HEK293 (cell line): ENCODE results near the gene MAP1B.

Source experiments
- CTCF ChIA-PET: fragments of 350-600 bp; formaldehyde crosslinking; extraction: SDS; loops from one replicate; lab custom pipeline; 2021; ENCODE audit warnings: antibody characterized with exemption; lab: Yijun Ruan, JAX
- POLR2A ChIA-PET: fragments of 300-600 bp; formaldehyde crosslinking; extraction: SDS; loops from one replicate; lab custom pipeline; 2020; ENCODE audit warnings: antibody characterized with exemption, inconsistent platforms; lab: Yijun Ruan, JAX
- H3K27ac ChIP-seq: fragments of 200-500 bp; sonication (Bioruptor generic); 2 replicates; pipeline ENCODE4 v1.5.1; 2014; ENCODE audit warnings: low read depth, low read length, control low read depth, inconsistent platforms; ENCODE audit errors: extremely low read depth
- H3K36me3 ChIP-seq, 2 experiments: fragments of 200-500 bp in 1 of 2; sonication (Bioruptor generic) in 1 of 2; 1 replicate in 1 of 2; 2 replicates in 1 of 2; pipeline ENCODE4 v1.5.1; 2014 to 2017; ENCODE audit warnings: inconsistent platforms in 2 of 2, low read length in 2 of 2; ENCODE audit not compliant: control insufficient read depth in 2 of 2, insufficient read depth in 1 of 2
- H3K4me1 ChIP-seq: fragments of 200-500 bp; sonication (Bioruptor generic); 2 replicates; pipeline ENCODE4 v1.5.1; 2014; ENCODE audit warnings: mild to moderate bottlenecking, low read length, inconsistent platforms; ENCODE audit not compliant: control insufficient read depth, insufficient read depth
- H3K4me3 ChIP-seq: 2 replicates; pipeline ENCODE4 v1.5.1; 2011; ENCODE audit warnings: low read depth, mild to moderate bottlenecking, control low read depth, low read length, moderate library complexity
- H3K9me3 ChIP-seq: fragments of 200-500 bp; sonication (Bioruptor generic); 2 replicates; pipeline ENCODE4 v1.5.1; 2014; ENCODE audit warnings: low read depth, low read length, inconsistent platforms; ENCODE audit not compliant: control insufficient read depth, insufficient read depth
- OVOL3 ChIP-seq: fragments of 450-650 bp; formaldehyde crosslinking; IDR thresholded peaks from 2 replicates; pipeline ENCODE4 v1.5.1; 2016; ENCODE audit warnings: missing biosample characterization, missing genetic modification characterization
- WT1 ChIP-seq: fragments of 450-650 bp; formaldehyde crosslinking; IDR thresholded peaks from 2 replicates; pipeline ENCODE4 v1.5.1; 2016; ENCODE audit warnings: missing biosample characterization, missing genetic modification characterization
- ZBTB20 ChIP-seq: fragments of 450-650 bp; formaldehyde crosslinking; IDR thresholded peaks from 2 replicates; pipeline ENCODE4 v1.5.1; 2016; ENCODE audit warnings: missing biosample characterization, missing genetic modification characterization
- ZNF140 ChIP-seq: fragments of 450-650 bp; formaldehyde crosslinking; IDR thresholded peaks from 2 replicates; pipeline ENCODE4 v1.5.1; 2016; ENCODE audit warnings: missing biosample characterization, missing genetic modification characterization
- ZNF184 ChIP-seq: fragments of 450-650 bp; IDR thresholded peaks from 2 replicates; pipeline ENCODE4 v1.5.1; 2018; ENCODE audit warnings: missing biosample characterization, mild to moderate bottlenecking, missing genetic modification characterization
- ZNF335 ChIP-seq: fragments of 450-650 bp; formaldehyde crosslinking; conservative IDR thresholded peaks from 2 replicates; pipeline ENCODE4 v1.5.1; 2016; ENCODE audit warnings: missing biosample characterization, missing genetic modification characterization
- ZNF37A ChIP-seq: fragments of 450-650 bp; IDR thresholded peaks from 2 replicates; pipeline ENCODE4 v1.5.1; 2018; ENCODE audit warnings: missing biosample characterization, missing genetic modification characterization
- ZNF621 ChIP-seq: fragments of 450-650 bp; formaldehyde crosslinking; IDR thresholded peaks from 2 replicates; pipeline ENCODE4 v1.5.1; 2017; ENCODE audit warnings: missing biosample characterization, missing genetic modification characterization
- ZNF624 ChIP-seq: fragments of 450-650 bp; formaldehyde crosslinking; IDR thresholded peaks from 2 replicates; pipeline ENCODE4 v1.5.1; 2017; ENCODE audit warnings: missing biosample characterization, missing genetic modification characterization
- ZNF658 ChIP-seq: fragments of 450-650 bp; formaldehyde crosslinking; IDR thresholded peaks from 2 replicates; pipeline ENCODE4; 2016; ENCODE audit warnings: missing biosample characterization, missing genetic modification characterization
- ZNF707 ChIP-seq: fragments of 450-650 bp; formaldehyde crosslinking; IDR thresholded peaks from 2 replicates; pipeline ENCODE4 v1.5.1; 2016; ENCODE audit warnings: missing biosample characterization, missing genetic modification characterization
- TF ChIP-seq, protein P1 (sequence below): fragments of 450-650 bp; formaldehyde crosslinking; IDR thresholded peaks from 2 replicates; pipeline ENCODE4 v1.5.1; 2016; ENCODE audit warnings: missing biosample characterization, missing genetic modification characterization, borderline replicate concordance
- TF ChIP-seq, protein P2 (sequence below): fragments of 450-650 bp; formaldehyde crosslinking; IDR thresholded peaks from 2 replicates; pipeline ENCODE4 v1.5.1; 2016; ENCODE audit warnings: missing biosample characterization, missing genetic modification characterization
- TF ChIP-seq, protein P3 (sequence below): fragments of 450-650 bp; formaldehyde crosslinking; IDR thresholded peaks from 2 replicates; pipeline ENCODE4 v1.5.1; 2016; ENCODE audit warnings: missing biosample characterization, missing genetic modification characterization, low read depth
- TF ChIP-seq, protein P4 (sequence below): IDR thresholded peaks from 2 replicates; pipeline ENCODE4 v1.6.1; 2011; ENCODE audit warnings: mild to moderate bottlenecking, low read depth, low read length, borderline replicate concordance

MAP1B gene

DNA sequence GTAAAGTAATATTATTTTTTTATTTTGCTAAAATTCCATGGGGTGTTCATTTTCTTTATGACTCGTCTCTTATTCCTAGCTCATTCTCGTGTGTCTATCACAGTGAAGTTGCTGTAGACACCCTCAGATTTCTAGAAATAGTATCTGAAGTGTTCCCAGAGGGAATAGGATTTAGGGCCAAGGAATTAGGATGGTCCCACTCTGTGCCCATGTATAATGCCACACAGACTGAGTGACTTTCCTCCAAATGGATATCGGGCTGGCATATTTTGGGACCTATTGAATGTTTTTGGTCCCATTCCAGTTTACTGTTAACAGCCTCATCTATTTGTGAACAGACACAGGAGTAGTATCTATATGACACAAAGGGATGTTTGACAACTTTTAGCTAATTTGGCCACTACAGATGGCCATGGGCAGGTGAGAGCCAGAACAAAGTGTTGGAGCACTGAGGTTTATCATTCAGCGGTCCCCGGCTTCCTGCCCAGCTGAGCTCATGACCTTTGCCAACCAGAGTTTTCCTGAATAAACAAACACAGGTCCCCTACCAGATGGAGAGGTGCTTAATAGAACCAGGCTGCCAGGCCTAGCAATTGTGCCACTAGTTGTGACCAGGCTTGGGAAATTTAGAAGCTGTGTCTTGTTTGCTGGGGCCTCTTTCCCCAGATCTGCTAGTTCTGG, 46.9 kb downstream of the MAP1B start:
- ChIA-PET CTCF (interaction anchor here (0.5 to 1.2 kb wide), 4 partner anchors 11 to 91 kb away, joined by 3 to 5 read pairs (median 4); no protein-coding TSS in a partner anchor), POLR2A (interaction anchor here (1.2 kb wide), 1 partner anchor 13 kb away, joined by 6 read pairs; no protein-coding TSS in a partner anchor)
- no peaks in the 10 kb centered on the region for H3K9me3 ChIP-seq
- H3K36me3 ChIP-seq: no peaks in the 10 kb centered on the region
- TF ChIP-seq, protein P1, sequence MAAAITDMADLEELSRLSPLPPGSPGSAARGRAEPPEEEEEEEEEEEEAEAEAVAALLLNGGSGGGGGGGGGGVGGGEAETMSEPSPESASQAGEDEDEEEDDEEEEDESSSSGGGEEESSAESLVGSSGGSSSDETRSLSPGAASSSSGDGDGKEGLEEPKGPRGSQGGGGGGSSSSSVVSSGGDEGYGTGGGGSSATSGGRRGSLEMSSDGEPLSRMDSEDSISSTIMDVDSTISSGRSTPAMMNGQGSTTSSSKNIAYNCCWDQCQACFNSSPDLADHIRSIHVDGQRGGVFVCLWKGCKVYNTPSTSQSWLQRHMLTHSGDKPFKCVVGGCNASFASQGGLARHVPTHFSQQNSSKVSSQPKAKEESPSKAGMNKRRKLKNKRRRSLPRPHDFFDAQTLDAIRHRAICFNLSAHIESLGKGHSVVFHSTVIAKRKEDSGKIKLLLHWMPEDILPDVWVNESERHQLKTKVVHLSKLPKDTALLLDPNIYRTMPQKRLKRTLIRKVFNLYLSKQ (tag by site-specific recombination): no peak
- TF ChIP-seq OVOL3 (tag by site-specific recombination) (no peak), ZNF37A (no peak)
- no peak overlapping the region for H3K27ac ChIP-seq
- peaks cover 14% of the 10 kb centered on the region for H3K4me1 ChIP-seq
- H3K4me3 ChIP-seq: no peak overlapping the region

DNA sequence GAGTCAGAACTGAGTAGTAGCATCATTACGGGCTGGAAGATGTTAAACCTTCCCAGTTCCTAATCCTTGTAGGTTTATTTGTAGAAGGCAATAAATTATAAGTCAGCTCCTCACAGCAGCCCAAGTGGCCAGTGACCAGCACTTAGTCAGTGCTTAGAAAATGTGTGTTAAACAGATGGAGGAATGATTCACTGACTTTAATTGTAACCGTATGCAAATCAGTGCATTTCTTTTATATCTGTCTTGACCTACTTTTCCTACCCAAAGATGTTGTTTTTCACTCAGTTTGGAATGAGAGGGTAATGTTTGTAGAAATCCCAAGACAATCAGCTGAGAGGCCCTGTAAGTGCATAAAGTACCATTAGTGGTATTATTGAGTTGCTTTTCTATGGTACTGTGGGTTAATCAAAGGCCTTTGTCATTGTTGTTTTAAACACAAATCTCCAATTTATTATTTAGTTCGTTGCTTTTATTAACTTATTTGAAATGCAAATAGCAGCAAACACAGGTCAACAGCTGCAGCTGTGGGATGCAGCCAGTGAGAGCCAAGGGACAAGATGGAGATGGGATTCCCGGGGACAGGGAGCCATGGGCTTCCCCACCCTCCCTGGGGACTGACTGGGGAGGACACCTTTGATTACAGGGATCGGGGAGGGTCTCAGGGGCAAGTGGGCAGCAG, 49.8 kb downstream of the MAP1B start:
- H3K36me3 ChIP-seq: no peaks in the 10 kb centered on the region
- POLR2A ChIA-PET: no interaction called here
- no peak overlapping the region for H3K4me3 ChIP-seq
- H3K9me3 ChIP-seq: no peaks in the 10 kb centered on the region
- CTCF ChIA-PET: interaction anchor here (0.6 kb wide), 1 partner anchor 151 kb away, joined by 3 read pairs; no protein-coding TSS in a partner anchor
- peaks cover 7% of the 10 kb centered on the region; the same call in 1 of the 2 replicates for H3K4me1 ChIP-seq
- TF ChIP-seq, protein P2, sequence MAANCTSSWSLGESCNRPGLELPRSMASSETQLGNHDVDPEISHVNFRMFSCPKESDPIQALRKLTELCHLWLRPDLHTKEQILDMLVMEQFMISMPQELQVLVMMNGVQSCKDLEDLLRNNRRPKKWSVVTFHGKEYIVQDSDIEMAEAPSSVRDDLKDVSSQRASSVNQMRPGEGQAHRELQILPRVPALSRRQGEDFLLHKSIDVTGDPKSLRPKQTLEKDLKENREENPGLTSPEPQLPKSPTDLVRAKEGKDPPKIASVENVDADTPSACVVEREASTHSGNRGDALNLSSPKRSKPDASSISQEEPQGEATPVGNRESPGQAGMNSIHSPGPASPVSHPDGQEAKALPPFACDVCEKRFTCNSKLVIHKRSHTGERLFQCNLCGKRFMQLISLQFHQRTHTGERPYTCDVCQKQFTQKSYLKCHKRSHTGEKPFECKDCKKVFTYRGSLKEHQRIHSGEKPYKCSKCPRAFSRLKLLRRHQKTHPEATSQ (tag by site-specific recombination): no peak
- 0 out of 2 replicates have a peak, but pooled peaks have one; percentile 15 for TF ChIP-seq ZBTB20 (tag by site-specific recombination)
- no peak overlapping the region for H3K27ac ChIP-seq

DNA sequence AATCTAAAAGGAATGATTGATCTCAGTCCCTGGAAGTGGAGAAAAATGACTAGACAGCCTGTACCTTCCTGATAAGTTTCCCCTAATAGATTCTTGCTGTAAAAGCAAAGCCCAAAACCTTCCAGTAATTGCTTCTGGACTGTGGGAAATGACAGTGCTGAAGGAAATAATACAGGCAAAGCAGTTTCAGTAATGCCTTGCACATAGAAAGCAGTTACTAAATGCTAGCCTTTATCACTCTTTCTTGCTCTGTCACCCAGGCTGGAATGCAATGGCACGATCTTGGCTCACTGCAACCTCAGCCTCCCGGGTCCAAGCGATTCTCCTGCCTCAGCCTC, 50.3 kb downstream of the MAP1B start:
- no peak overlapping the region for H3K4me3 ChIP-seq
- no peak for TF ChIP-seq ZNF140 (tag by site-specific recombination)
- no peak for TF ChIP-seq ZNF707
- TF ChIP-seq, protein P3, sequence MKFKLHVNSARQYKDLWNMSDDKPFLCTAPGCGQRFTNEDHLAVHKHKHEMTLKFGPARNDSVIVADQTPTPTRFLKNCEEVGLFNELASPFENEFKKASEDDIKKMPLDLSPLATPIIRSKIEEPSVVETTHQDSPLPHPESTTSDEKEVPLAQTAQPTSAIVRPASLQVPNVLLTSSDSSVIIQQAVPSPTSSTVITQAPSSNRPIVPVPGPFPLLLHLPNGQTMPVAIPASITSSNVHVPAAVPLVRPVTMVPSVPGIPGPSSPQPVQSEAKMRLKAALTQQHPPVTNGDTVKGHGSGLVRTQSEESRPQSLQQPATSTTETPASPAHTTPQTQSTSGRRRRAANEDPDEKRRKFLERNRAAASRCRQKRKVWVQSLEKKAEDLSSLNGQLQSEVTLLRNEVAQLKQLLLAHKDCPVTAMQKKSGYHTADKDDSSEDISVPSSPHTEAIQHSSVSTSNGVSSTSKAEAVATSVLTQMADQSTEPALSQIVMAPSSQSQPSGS (tag by site-specific recombination): no peak
- TF ChIP-seq, protein P4, sequence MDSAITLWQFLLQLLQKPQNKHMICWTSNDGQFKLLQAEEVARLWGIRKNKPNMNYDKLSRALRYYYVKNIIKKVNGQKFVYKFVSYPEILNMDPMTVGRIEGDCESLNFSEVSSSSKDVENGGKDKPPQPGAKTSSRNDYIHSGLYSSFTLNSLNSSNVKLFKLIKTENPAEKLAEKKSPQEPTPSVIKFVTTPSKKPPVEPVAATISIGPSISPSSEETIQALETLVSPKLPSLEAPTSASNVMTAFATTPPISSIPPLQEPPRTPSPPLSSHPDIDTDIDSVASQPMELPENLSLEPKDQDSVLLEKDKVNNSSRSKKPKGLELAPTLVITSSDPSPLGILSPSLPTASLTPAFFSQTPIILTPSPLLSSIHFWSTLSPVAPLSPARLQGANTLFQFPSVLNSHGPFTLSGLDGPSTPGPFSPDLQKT: no peak
- TF ChIP-seq ZNF624 (tag by site-specific recombination): no peak
- TF ChIP-seq, protein P2 (tag by site-specific recombination): no peak
- TF ChIP-seq WT1 (tag by site-specific recombination): no peak
- no peak for TF ChIP-seq ZNF621 (tag by site-specific recombination)
- no peak for TF ChIP-seq ZNF184 (tag by site-specific recombination)
- TF ChIP-seq ZNF335 (tag by site-specific recombination): no peak
- no peak for TF ChIP-seq ZNF658
- CTCF ChIA-PET: interaction anchor here (0.6 kb wide), 1 partner anchor 55 kb away, joined by 6 read pairs; no protein-coding TSS in a partner anchor

More for the DNA sequence above, 50.3 kb downstream of the MAP1B start:
- Histone ChIP-seq H3K9me3 (no peaks in the 10 kb centered on the region), H3K36me3 (no peaks in the 10 kb centered on the region), H3K27ac (no peak overlapping the region), H3K4me1 (peaks cover 7% of the 10 kb centered on the region; the same call in 1 of the 2 replicates)
- POLR2A ChIA-PET: no interaction called here
